ENCODE results near the gene KRTAP5-4.
"Not testable (repeated sequence)": the region's sequence is repeated elsewhere in the genome, so short reads cannot be mapped to it uniquely, and the experiment has no call there.

Gene KRTAP5-4

GRCh38 chr11:1636291-1636950 lies 14.5 kb upstream of the KRTAP5-4 start:
- DNase-seq: no peak

- DNase-seq: no peak
Measured at GRCh38 chr11:1633864-1634263, 11.9 kb upstream of the KRTAP5-4 start.

- DNase-seq: no peak
Measured at GRCh38 chr11:1632053-1632714, 10.2 kb upstream of the KRTAP5-4 start.

DNA sequence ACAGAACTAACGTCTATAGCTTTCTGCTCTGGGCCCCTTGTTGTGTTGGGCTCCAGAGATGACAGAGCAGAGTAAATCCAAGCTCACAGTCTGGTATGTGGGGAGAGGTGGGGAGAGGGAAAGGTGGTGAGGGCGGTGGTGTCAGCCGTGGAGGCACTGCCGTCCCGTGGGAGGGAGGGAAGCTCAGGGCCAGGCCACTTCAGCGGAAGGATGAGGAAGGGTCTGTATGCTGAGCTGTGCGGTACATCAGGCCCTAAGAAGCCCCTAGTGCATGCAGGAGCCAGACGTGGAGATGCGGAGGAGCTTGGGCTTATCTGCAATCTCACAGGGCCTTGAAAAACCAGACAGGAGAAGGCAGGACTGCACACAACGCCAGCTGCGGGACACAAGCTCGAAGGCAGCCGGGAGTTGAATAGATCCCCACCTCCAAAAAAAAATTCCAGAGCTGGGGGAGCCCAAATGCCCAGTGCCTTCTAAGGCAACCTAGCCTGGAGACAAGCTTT lies 9.2 kb upstream of the KRTAP5-4 start:
- no peak for DNase-seq

- no peak for DNase-seq
Measured at GRCh38 chr11:1630271-1630670, 8.3 kb upstream of the KRTAP5-4 start.

DNA sequence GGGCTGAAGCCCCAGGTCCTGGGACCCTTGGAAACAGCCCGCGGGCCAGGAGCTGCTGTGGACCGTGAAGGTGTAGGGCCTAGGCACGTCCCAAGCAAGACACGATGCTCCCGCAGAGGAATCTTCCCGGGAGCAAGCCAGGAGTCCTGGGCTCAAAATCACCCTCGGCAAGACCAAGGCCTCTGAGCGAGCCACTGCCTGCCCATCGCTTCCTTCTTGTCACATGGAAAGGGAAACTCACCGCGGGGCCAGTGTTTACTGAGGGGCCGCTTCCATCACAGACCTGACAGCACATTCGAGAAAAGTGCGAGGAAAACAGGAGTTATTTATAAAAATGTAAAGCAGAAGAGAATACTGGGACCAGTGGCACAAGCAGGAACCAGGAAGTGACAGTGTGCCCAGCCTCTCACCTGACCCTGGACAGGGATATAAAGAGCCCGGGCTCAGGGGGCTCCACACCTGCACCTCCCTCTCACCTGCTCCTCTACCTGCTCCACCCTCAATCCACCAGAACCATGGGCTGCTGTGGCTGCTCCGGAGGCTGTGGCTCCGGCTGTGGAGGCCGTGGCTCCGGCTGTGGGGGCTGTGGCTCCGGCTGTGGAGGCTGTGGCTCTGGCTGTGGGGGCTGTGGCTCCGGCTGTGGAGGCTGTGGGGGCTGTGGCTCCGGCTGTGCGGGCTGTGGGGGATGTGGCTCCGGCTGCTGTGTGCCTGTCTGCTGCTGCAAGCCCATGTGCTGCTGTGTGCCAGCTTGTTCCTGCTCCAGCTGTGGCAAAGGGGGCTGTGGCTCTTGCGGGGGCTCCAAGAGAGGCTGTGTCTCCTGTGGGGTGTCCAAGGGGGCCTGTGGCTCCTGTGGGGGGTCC lies 7.6 kb upstream of the KRTAP5-4 start, which contains the start of gene KRTAP5-5:
TSS of gene KRTAP5-5 (plus strand) at position 450 of the 860 bp plus-strand sequence. CDS start at position 516, 66 bp downstream.
- DNase-seq: no peak

- DNase-seq: peak; percentile 61
Measured at GRCh38 chr11:1628506-1629325, 6.8 kb upstream of the KRTAP5-4 start.

DNA sequence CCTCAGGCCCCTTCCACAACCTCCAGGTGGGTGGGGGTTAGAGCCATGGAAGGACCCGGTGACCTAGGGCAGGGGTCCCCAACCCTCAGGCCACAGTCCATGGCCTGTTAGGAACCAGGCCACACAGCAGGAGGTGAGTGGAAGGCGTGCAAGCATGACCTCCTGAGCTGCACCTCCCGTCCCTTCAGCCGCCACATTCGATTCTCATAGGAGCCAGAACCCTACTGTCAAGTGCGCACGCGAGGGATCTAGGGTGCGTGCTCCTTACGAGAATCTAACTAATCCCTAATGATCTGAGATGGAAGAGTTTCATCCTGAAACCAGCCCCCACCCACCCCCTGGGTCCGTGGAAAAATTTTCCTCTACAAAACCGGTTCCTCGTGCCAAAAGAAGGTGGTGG lies 3.6 kb upstream of the KRTAP5-4 start:
- no peak for DNase-seq

GRCh38 chr11:1624621-1625020 lies 2.7 kb upstream of the KRTAP5-4 start:
- no peak for DNase-seq

DNA sequence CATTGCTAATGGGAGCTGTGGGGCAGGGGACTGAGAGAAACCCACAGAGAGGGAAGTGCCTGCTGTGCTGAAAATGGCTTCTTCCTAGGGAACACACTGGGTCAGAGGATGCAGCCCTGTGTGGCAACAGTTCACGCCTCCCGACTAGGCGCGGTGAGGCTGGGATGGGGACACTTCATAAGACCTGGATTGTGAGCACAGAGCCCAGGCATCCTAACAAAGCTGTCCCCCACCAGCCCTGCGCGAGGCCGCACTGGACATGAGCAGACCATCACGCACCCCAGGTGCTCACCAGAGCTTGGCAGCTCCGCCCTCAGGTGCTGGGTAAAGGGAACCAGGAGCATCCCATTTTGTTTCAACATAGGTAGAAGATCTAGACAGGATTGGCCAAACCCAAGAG lies 1.8 kb upstream of the KRTAP5-4 start:
- no peak for DNase-seq

DNA sequence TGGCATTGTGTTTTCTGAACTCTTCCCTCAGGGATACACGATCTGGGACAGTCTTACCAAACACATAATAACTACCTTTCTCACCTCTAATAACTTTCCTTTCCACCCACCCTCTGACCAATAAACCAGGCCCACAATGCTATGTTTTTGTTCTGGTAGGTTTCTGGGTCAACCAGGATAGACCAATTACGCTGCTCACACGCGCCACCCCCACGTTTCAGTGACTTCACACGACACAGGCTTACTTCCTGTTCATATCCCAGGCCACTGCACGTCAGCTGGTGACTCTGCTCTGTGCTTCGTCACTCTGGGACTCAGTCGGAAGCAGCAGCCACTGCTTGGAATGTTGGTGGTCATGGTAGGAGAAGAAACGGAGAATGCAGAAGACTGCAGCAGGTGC lies 2.5 kb downstream of the KRTAP5-4 start:
- DNase-seq: peak; percentile 19

- no peak for DNase-seq
Measured at GRCh38 chr11:1618231-1618630, 3.7 kb downstream of the KRTAP5-4 start.

GRCh38 chr11:1608363-1608762 lies 13.6 kb downstream of the KRTAP5-4 start, which contains the start of gene KRTAP5-3:
Gene KRTAP5-3, minus strand, starts transcription at chr11:1608463. Its CDS starts 78 bp downstream, at chr11:1608385.
- DNase-seq: no peak

DNA sequence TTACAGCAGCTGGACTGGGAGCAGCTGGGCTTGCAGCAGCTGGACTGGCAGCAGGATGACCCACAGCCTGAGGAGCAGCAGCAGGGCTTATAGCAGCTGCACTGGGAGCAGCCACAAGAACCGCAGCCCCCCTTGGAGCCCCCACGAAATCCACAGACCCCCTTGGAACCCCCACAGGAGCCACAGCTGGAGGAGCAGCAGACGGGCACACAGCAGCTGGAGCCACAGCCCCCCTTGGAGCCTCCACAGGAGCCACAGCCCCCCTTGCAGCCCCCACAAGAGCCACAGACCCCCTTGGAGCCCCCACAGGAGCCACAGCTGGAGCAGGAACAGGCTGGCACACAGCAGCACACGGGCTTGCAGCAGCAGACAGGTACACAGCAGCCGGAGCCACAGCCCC lies 14.0 kb downstream of the KRTAP5-4 start:
- not testable (repeated sequence) for DNase-seq

DNA sequence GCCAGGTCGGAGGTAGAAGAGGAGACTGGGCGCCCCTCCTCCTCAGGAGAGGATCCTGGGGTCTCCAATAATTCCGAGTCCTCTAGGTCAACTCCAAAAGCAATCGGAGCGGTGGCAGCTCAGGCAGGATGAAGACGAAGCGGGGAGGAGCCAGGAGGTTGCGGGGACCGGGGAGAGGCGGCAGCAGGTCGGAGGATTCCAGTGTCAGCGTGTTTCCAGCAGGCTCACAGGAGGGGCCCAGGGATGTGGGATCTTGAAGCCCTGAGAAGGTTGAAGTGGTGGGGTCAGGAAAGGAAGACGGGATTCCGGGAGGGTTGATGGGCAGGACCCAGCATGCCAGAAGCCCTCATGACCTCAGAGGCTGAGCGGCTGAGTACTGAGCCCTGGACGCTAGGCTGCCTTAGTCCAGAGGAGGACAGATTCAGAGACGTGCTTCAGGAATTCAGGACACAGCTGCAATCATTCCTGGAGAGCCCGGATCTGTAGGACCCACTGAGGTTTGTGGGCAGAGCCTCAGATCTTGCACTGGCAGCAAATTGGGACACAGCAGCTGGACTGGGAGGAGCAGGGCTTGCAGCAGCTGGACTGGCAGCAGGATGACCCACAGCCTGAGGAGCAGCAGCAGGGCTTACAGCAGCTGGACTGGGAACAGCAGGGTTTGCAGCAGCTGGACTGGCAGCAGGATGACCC lies 14.6 kb downstream of the KRTAP5-4 start:
- not testable (repeated sequence) for DNase-seq

DNA sequence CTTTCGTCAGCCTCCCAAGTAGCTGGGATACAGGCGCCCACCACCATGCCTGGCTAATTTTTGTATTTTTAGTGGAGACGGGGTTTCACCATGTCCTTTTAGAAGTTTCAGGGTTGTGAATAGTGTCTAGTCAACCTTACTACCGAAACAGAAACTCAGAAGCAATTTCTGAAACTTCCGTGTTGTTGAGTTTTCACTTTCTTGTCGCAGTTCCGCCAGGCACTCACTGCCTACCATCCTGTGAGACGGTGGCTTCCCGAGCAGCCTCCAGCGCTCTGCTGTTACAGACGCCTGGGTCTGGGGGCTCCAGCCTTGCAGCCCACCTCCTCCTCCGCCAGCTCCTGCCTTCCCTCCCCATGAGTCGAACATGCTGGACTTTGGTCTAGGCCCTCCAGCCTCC lies 16.0 kb downstream of the KRTAP5-4 start:
- DNase-seq: peak; percentile 19

DNA sequence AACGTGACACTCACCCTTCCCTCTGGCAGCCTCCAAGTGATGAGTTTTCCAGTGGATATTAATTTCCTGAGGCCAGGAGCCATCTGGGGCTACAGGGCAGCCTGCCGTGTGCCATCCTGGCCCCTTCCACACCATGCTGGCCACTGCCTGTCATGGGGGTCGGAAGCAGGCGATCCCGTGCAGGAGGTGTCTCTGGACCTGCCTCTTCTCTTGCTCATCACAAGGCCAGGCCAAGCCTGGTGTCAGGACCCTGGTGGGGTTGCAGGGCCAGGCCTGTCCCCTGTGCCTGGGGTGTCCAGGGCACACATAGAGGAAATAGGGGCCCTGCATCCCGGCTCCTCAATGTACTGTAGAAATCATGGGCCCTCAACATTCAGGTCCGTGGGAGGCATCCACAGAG lies 17.2 kb downstream of the KRTAP5-4 start:
- no peak for DNase-seq

- DNase-seq: no peak
Measured at GRCh38 chr11:1604181-1604580, 17.8 kb downstream of the KRTAP5-4 start.

GRCh38 chr11:1603629-1604028 lies 18.3 kb downstream of the KRTAP5-4 start:
- DNase-seq: no peak

GRCh38 chr11:1601663-1602062 lies 20.3 kb downstream of the KRTAP5-4 start:
- not testable (repeated sequence) for DNase-seq

DNA sequence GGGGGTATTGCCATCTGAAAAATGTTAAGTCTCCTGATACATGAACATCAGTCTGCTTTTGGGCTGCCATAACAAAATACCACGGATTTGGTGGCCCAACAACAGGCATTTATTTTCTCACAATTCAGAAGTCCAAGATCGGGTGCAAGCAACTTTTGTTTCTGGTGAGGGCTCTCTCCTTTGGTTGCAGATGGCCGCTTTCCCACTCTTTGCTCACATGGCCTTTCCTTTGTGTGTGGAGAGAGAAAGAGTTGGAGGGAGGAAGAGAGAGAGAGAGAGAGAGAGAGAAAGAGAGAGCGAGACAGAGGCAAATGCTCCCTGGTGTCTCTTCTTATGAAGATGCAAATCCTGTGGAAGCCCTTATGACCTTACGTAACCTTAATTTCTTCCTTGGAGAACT lies 21.3 kb downstream of the KRTAP5-4 start:
- DNase-seq: no peak

DNA sequence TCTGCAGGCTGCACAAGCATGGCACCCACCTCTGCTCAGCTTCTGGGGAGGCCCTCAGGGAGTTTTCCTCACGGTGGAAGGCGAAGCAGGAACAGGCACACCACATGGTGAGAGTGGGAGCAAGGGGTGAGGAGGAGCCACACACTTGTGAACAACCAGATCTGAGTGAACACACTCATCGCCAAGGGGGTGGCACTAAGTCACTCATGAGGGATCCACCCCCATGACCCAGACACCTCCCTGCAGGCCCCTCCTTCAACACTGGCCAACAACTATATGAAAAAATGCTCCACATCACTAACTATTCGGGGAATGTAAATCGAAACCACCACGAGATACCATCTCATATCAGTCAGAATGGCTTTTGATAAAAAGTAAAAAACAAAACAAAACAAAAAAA lies 23.1 kb downstream of the KRTAP5-4 start:
- no peak for DNase-seq

Measured in stimulated activated CD4-positive, alpha-beta T cell treated with anti-CD3 and anti-CD28 coated beads, Interleukin-4, amount 100 ng/mL, for 24 hours (primary cell).